GM18511 (cell line): ENCODE data around the gene PAPSS2.
"Not testable (repeated sequence)": the region's sequence is repeated elsewhere in the genome, so short reads cannot be mapped to it uniquely, and the experiment has no call there.

ENCODE experiments used
- ATAC-seq: cut with Tn5 transposase; IDR thresholded peaks from one replicate; pipeline ENCODE4 v1.9.1; 2021; ENCODE audit warnings: mild to moderate bottlenecking, moderate library complexity; ENCODE audit not compliant: unreplicated experiment

The PAPSS2 gene

DNA sequence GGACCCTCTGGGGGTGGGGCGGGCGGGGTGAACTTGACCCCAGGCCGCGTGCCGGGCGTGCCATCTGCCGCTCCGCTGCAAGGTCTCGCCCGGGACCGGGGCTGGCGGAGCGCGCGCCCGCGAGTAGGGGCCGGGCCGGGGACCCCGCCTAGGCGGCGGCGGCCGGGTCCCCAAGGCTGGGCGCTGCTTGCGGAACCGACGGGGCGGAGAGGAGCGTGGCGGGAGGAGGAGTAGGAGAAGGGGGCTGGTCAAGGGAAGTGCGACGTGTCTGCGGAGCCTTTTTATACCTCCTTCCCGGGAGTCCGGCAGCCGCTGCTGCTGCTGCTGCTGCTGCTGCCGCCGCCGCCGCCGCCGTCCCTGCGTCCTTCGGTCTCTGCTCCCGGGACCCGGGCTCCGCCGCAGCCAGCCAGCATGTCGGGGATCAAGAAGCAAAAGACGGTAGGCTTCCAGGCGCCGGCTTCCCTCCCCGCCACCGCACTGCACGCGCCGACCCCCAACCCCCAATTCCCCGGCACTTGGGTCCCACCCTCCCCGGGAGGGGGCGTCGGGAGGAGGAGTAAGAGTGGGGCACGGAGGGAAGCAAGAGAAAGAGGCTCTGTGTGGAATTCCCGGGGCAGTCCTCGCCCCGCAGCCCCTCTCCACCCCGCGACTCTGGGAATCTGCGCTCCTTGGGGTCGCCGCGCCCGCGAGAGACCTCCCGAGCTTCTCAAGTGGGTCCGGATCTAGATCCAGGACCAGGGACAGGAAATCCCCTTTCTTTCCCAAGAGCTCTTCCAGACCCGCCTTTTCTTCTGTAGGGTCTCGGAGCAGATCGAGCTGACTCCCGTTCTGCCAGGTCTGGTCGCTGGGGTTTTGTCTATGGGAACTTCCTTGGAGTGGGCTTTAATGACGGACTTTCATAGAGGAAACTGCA, at the start of gene PAPSS2:
Gene PAPSS2 (plus strand): TSS at position 308 of the 913 bp plus-strand sequence. CDS start 104 bp downstream, at position 412.
- ATAC-seq, result peak; percentile 43

DNA sequence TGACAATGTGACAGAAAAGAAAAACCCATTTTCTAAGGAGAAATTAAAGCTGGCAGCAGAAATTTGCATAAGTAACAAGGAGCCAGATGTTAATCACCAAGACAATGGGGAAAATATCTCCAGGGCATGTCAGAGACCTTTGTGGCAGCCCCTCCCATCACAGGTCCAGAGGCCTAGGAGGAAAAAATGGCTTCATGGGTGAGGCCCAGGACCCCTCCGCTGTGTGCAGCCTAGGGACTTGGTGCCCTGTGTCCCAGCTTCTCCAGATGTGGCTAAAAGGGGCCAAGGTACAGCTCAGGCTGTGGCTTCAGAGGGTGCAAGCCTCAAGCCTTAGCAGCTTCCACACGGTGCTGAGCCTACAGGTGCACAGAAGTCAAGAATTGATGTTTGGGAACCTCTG, 48.3 kb upstream of the PAPSS2 start:
- not testable (repeated sequence) for ATAC-seq

DNA sequence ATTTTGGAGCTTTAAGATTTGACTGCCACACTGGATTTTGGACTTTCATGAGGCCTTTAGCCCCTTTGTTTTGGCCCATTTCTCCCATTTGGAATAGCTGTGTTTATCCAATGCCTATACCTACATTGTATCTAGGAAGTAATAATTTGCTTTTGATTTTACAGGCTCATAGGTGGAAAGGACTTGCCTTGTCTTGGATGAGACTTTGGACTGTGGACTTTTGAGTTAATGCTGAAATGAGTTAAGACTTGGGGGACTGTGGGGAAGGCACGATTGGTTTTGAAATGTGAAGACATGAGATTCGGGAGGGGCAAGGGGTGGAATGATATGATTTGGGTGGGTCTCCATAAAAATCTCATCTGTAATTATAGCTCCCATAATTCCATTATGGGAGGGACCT, 47.6 kb upstream of the PAPSS2 start:
- ATAC-seq, result no peak

DNA sequence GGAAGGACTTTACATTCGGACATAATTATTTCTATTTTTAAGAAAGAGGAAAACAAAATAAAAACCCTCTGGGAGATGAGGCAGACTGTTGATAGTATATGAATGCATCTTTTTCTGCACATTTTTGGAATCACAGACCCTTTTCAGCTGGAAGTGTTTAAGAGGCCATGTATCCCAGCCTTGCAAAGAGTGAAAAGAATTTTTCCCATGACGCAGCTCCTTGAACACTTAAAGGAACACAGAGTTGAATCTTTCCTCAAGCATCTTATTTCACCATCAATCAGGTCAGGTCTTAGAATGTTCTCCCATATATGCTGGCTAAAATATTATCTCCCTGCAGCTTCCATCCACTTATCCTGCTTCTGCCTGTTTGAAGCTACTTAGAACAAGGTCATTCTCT, 45.9 kb upstream of the PAPSS2 start:
- ATAC-seq, result no peak

DNA sequence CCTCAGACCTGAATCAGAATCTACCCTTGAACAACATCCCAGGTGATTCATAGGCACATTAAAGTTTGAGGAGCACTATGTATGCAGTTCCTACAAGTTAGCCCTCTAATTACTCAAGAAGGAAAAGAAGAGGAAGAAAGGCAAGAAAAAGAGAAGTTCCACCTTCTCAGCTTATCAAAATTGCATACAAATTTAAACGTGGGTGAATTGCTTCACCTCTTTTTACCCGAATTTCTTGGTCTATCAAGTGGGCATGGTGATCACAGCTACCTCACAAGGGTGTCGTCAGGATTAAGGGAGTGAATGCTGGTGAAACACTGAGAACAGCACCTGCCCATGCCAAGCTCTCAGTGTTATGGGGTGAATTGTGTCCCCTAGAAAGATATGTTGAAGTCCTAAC, 43.8 kb upstream of the PAPSS2 start:
- no peak for ATAC-seq

DNA sequence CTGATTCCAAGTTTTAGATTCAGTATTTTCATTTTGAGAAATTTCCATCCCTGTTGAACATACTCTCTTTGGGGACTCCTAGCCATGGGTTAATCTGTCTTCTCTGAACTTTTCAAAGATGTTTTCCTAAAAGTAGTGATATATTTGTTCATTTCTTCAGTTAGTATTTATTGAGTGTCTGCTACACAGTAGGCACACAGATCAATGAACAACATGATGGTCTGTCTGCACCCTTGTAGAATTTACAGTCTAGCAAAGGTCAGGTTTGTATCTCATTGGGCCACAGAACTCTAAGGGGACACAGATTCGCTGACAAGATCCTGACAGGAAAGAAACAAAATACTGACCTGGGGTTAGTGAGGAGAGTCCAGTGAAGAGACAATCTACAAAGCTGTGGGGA, 42.2 kb upstream of the PAPSS2 start:
- no peak for ATAC-seq

DNA sequence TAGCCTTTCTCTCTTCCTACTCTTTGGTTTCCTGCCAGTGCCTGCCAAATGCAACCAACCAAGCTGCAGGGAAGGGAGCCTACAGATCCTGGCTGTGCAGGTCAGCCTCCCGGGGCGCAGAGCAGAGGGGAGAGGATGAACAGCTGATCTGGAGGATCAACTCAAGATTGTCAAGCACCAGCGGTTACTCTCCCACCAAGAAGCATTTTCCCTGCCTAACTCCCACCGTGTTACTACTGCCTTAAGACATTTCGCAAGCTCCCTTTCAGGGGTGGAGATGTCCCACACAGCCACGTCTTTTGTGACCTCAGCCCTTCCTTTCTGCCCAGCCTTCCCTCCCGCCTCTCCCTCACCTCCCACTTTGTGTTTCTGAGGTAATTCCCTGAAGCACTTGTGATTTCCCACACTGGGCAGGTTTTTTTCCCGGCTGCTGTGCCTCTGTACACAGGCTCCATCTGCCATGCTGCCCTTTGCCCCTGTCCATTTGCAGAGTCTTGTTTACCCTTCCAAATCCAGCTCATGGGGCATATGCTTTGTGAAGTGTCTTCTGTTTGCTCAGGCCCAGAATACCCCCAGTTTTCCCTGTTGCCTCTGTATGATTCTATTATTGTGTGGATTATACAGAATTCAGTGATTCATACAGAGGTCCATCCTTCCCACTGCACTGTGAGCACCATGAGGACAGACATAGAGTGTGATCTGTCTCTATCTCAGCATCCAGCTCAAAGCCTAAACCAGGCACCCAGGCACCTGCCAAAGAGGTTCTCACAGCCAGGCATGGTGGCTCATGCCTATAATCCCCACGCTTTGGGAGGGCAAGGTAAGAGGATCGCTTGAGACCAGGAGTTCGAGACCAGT, 40.9 kb upstream of the PAPSS2 start:
- no peak for ATAC-seq

DNA sequence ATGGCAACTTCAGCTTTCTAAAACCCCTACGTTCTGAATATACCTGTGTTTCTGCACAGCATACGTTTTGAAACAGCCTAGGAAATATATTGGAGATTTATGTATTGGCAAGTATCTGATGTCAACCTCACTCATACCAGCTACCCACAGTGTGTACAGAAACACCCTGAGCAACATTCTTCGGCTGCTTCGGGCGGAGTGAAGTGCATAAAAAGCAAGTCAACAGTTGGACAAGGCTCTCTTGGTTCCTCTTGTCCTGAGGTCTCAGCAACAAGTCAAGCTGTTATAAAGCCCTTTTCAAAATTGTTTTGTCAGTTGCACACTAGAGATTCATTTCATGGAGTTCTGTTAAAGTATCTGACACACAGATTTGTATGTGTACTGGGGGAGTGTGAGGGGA, 40.0 kb upstream of the PAPSS2 start:
- ATAC-seq, result no peak

DNA sequence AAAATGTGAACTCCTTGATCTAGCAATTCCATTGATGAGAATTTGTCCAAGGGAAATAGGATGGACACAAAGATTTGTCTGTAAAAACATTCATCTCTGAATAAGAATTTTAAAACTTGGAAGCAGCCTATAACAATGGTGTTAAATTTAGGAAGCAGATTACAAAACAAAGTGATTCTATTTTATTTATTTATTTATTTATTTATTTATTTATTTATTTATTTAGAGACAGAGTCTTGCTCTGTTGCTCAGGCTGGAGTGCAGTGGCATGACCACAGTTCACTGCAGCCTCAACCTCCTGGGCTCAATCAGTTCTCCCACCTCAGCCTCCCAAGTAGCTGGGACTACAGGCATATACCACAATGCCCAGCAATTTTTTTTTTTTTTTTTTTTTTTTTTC, 38.2 kb upstream of the PAPSS2 start:
- ATAC-seq, result not testable (repeated sequence)

DNA sequence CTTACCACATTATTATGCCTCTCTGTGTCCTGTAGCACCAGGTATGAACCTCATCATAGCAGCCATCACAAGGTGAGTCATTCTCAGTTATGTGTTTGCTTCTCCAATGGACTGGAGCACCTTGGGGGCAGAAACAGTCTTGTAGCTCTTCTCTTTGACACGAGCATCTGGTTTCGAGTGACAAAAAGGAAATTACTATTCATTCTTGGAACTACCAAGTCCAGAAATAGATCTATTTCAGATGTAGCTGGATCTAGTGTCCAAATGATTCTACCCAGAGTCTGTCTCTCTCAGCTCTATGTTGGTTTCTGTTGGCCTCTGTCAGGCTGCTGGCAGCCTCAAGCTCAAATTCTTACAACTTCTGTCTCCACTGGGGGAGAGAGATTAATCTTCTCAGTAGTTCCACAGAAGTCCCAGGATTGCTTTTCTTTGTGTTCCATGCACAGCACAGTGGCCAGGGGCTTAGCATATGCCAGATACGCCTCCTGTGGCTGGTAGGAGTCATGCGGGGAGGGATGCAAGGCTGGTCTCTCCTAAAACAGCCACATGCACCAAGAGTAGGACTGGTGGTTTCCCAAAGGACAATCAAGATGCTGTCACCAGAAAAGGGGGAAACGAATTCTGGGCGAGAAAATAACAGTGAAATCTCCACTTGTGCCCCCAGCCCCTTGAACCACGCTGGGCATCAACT, 37.2 kb upstream of the PAPSS2 start:
- ATAC-seq, result peak; percentile 69

DNA sequence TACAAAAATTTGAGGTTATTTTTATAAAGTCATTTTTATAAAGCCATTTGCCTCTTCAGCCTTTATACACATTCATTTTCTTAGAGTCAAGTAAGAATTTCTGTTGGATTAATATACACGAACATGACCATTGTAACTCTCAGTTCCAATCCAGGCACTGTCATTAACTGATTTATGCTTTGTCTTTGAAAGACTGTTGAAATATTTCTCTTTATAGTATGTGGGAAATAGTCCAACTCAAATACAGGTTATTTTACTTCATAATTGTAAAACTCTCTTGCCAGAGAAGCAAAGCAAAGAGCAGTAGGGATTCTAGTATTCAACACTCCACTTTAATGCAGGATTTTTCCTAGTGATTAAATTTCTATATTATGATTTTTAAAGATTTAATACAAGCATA, 36.5 kb upstream of the PAPSS2 start:
- no peak for ATAC-seq

DNA sequence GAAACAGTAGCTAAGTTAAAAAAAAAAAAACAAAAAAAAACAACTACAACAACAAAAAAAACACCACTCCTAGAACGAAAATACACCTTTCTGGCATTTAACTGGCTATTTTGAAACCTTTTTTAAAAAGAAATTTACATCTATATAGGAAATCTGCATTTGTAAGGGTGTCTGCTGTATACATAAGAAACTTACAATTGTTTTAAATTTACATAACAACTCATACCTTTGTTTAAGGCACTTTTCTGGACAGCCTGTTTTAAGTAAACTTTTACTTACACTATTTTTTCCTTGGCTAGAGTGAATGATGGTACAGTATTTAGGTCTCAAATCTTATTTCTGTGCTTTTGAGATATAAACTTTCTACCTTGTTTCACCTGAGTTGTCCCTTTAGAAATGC, 34.0 kb upstream of the PAPSS2 start:
- no peak for ATAC-seq

DNA sequence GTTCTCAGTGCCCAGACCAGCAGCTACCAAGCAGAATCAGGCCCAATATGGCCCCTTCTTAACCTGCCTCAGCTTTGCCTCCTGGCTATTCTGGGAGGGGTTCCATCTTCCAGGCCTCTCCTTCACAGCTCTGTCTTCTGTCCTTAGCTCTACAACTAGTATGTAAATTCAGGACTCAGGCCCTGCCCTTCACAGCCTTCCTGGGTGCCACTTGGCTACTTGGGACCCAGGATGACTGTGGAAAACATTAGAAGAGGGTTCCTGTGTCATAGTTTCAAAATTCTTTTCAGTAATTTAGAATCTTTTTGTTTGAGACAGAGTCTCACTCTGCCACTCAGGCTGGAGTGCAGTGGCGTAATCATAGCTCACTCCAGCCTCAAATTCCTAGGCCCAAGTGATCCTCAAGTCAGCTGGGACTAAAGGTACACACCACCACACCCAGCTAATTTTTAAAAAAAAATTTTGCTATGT, 33.2 kb upstream of the PAPSS2 start:
- no peak for ATAC-seq

DNA sequence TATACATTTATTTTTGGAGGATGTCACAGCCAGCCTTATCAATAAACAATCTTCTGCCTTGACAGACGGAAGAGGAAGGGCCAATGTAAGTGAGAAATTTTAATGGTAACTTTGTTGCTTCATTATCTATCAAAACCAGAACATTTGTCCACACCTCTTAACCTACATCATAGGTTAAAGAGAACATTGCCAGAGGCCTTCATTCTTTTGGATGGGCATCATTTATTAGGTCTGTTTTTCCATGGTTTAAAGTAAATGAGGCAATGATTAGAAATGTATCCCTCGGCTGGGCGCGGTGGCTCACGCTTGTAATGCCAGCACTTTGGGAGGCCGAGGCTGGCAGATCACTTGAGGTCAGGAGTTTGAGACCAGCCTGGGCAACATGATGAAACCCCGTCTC, 29.5 kb upstream of the PAPSS2 start:
- no peak for ATAC-seq

DNA sequence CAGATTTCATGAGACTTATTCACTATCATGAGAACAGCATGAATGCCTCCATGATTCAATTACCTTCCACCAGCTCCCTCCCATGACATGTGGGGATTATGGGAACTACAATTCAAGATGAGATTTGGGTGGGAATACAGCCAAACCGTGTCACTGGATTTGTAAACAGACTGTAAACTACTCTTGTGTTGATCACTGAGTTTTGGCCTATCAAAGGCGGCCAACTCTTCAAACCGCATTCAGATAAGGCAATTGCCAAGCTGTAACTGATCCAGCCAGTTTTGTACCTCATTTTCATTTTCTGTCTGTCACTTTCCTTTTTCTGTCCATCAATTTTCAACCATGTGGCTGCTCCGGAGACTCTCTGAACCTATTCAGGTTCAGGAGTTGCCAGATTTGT, 27.2 kb upstream of the PAPSS2 start:
- no peak for ATAC-seq

DNA sequence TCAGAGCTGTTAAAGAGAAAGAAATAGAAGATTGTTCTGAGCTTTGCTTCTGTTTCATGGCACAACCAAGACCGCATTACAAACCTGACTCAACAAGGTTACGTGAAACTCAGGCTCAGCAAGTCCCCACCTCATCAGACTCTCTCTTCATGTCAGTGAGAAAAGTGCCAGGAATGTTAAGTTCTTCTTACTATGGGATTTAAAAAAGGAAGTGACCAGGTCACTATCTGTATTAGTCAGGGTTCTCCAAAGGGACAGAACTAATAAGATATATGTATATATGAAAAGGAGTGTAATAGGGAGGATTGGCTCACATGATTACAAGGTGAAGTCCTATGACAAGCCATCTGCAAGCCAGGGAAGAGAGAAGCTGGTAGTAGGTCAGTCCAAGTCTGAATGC, 25.4 kb upstream of the PAPSS2 start:
- ATAC-seq, result no peak

DNA sequence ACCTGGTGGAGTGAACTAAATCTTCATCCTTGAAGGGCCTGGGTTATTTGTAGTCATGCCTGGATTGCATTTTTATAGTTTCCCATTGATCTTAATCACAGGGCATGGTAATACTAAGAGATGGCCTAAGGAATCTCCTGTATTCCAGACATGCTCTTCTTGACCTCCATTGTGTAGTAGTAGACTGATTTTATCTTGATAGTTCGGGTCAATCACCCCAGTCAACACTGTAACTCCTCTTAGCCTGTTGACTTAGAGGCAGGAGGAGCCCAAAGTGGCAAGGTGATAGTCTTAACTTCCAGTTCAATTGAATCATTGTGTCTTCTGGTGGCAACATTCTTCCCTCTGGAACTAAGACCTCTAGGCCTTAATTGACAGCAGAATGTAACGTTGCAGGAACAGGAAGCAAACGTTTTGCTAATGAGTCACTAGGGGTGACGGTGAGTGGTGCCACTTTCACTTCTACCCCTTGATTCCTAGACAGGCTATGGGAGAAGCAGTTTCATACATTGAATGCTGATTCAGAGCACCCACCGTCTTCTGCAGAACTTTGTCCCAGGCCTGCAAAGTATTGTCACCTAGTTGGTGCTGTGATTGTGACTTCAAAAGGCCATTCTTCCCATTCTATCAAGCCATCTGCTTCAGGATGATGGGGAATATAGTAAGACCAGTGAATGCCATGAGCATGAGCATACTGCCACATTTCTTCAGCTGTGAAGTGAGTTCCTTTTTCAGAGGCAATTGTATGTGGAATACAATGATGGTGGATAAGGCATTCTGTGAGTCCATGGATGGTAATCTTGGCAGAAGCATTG, 24.0 kb upstream of the PAPSS2 start:
- ATAC-seq, result peak; percentile 82

DNA sequence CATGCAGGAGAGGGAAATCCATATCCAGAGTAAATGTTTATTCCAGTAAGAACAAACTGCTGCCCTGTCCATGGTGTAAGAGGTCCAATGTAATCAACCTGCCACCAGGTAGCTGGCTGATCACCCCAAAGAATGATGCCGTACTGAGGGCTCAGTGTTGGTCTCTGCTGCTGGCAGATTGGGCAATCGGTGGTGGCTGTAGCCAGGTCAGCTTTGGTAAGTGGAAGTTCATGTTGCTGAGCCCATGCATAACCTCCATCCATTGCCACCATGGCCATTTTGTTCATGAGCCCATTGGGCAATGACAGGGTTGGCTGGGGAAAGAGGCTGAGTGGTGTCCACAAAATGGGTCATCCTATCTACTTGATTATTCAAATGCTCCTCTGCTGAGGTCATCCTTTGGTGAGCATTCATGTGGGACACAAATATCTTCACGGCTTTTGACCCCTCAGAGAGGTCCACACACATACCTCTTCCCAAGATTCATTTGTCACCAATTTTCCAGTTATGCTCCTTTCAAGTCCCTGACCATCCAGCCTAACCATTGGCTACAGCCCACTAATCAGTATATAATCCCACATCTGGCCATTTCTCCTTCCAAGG, 23.3 kb upstream of the PAPSS2 start:
- ATAC-seq, result no peak

DNA sequence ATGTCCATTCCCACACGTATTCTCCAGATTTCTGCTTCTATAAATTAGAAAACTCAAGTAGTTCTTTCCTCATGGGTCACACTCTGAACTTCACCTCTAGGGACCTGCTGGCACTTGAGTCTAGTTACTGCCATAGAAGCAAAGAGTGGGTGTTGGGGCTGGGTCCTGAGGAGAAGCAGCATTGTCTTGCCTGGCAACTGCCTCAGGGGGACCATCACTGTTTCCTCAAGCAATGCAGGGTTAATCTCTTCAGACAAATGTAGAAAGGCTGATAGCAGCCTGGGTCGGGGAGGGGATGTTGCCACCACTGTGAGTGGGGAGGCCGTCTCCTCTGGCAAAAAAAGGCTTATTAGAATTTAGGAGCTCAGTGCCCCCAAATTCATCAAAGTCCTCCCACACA, 20.2 kb upstream of the PAPSS2 start:
- no peak for ATAC-seq

DNA sequence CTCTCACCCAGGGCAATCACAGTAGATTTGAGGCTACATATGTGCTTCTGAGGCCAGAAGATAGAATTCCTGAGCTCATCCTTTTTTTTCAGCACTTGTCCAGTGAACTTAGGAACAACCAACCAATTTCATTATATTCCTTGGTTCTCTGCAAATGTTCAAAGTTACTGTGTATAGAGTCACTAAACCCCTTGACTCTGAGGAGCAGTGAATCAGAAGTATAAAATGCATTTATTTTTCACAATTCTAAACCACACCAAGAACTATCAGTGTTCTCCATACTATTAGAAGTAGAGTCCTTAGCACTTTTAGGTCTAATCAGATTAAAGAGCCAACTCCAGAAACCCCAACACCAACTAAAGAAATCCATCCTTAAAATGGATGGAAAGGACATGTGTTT, 19.6 kb upstream of the PAPSS2 start:
- no peak for ATAC-seq
